ENCODE data around the gene CA12. TPM values are rescaled to one million over a fixed set of nuclear protein-coding genes. Genes with fewer than 3 reads are reported as not detected.

CA12 gene
- 46.1 and 72.9 TPM in 2 replicates for total RNA-seq

GRCh38 chr15:63381301-63382204 is at the start of gene CA12:
Gene CA12 (minus strand): TSS chr15:63381846. CDS start chr15:63381720, 126 bp downstream.

GRCh38 chr15:63277038-63277892 is 104.4 kb downstream of the CA12 start, which contains the start of gene APH1B:
Gene APH1B (plus strand): TSS chr15:63277605. CDS start chr15:63277624, 19 bp downstream.

Other genes with a start within 250 kb of the CA12 start
- gene RPS27L, start 224.4 kb downstream of the CA12 start, total RNA-seq: 49.8 and 65.0 TPM in 2 replicates
- gene RAB8B, start 192.2 kb downstream of the CA12 start, total RNA-seq: 60.4 and 61.8 TPM in 2 replicates
- 27.7 and 28.2 TPM in 2 replicates for gene APH1B, start 104.2 kb downstream of the CA12 start, total RNA-seq
- gene USP3, start 122.7 kb upstream of the CA12 start, total RNA-seq: 49.5 and 55.8 TPM in 2 replicates
- 0.49 and 1.1 TPM in 2 replicates for gene FBXL22, start 215.5 kb upstream of the CA12 start, total RNA-seq